Measurements from ENCODE around the gene PPIH. TPM values are rescaled to one million over a fixed set of nuclear protein-coding genes. Genes with fewer than 3 reads are reported as not detected.
"Not testable (repeated sequence)": the region's sequence is repeated elsewhere in the genome, so short reads cannot be mapped to it uniquely, and the experiment has no call there.

The PPIH gene
- polyA plus RNA-seq, 1 donor from 2014 or later: 85.0 TPM

- Histone ChIP-seq H3K9ac (ENCODE audit: low read length) (no peak overlapping the region), H3K9me3 (ENCODE audit: low read length) (no peaks in the 10 kb centered on the region), H3K4me3 (ENCODE audit: low read length) (no peak overlapping the region), H3F3A (ENCODE audit: insufficient read depth, low read length, poor library complexity, severe bottlenecking) (no peaks in the 10 kb centered on the region), H4K20me1 (ENCODE audit: insufficient read depth) (no peaks in the 10 kb centered on the region), H3K27ac (ENCODE audit: low read length) (no peak overlapping the region), H3K27me3 (ENCODE audit: insufficient read depth, low read depth, low read length) (no peaks in the 10 kb centered on the region), H3K4me2 (ENCODE audit: low read length) (no peak overlapping the region), H3K36me3 (ENCODE audit: insufficient read depth, low read length) (no peaks in the 10 kb centered on the region), H3K79me2 (replicated peaks; ENCODE audit: insufficient read depth, low read length) (no peaks in the 10 kb centered on the region), H3K9me2 (ENCODE audit: insufficient read depth, low read length) (no peaks in the 10 kb centered on the region), H2AFZ (ENCODE audit: low read depth, low read length) (no peak overlapping the region)
- TF ChIP-seq TAF1 (IDR thresholded peaks at IDR 0.05; ENCODE audit: low read depth) (no peak), RAD21 (conservative IDR thresholded peaks at IDR 0.05) (no peak), REST (IDR thresholded peaks at IDR 0.05; ENCODE audit: borderline replicate concordance) (no peak), CTCF (IDR thresholded peaks at IDR 0.05; ENCODE audit: poor library complexity, severe bottlenecking) (no peak), MXI1 (conservative IDR thresholded peaks at IDR 0.05; ENCODE audit: poor library complexity, severe bottlenecking) (no peak), SMC3 (conservative IDR thresholded peaks at IDR 0.05; ENCODE audit: poor library complexity) (no peak), EZH2 (IDR thresholded peaks at IDR 0.05; ENCODE audit: borderline replicate concordance, insufficient read depth, low read length, poor library complexity, severe bottlenecking) (no peak), POLR2AphosphoS5 (IDR thresholded peaks at IDR 0.05) (no peak), EP300 (conservative IDR thresholded peaks at IDR 0.05; ENCODE audit: poor library complexity, severe bottlenecking) (no peak)
These were observed 65.3 kb downstream of the PPIH start for GRCh38 chr1:42723511-42723910.

DNA sequence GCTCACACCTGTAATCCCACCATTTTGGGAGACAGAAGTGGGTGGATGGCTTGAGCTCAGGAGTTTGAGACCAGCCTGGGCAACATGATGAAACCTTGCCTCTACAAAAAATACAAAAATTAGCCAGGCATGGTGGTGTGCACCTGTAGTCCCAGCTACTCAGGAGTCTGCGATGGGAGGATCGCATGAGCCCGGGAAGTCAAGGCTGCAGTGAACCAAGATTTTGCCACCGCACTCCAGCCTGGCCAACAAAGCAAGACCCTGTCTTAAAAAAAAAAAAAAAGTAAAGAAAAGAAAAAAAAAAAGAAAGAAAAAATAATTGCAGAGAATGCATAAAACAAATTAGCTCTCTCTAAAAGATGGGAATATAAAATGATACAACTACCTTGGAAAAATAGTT, 67.6 kb downstream of the PPIH start:
- H3F3A ChIP-seq (ENCODE audit: insufficient read depth, low read length, poor library complexity, severe bottlenecking); H3K36me3 ChIP-seq (ENCODE audit: insufficient read depth, low read length); H3K9ac ChIP-seq (ENCODE audit: low read length); H3K27ac ChIP-seq (ENCODE audit: low read length); H3K27me3 ChIP-seq (ENCODE audit: insufficient read depth, low read depth, low read length); H3K9me3 ChIP-seq (ENCODE audit: low read length); H3K4me3 ChIP-seq (ENCODE audit: low read length); H2AFZ ChIP-seq (ENCODE audit: low read depth, low read length); H3K79me2 ChIP-seq (replicated peaks; ENCODE audit: insufficient read depth, low read length); H3K4me2 ChIP-seq (ENCODE audit: low read length); H3K9me2 ChIP-seq (ENCODE audit: insufficient read depth, low read length); H4K20me1 ChIP-seq (ENCODE audit: insufficient read depth): not testable (repeated sequence)

Other genes starting within 250 kb of the PPIH start
- gene ZMYND12, start 202.4 kb upstream of the PPIH start, polyA plus RNA-seq: 0.21 and 0.52 TPM in 2 replicates
- gene PPCS, start 201.9 kb upstream of the PPIH start, polyA plus RNA-seq: 78.9 and 85.1 TPM in 2 replicates
- gene CCDC30, start 195.1 kb upstream of the PPIH start, polyA plus RNA-seq: 11.1 and 13.2 TPM in 2 replicates
- 668 and 706 TPM in 2 replicates for gene YBX1, start 24.0 kb downstream of the PPIH start, polyA plus RNA-seq
- gene CLDN19, start 81.8 kb downstream of the PPIH start, polyA plus RNA-seq: not detected in 2 replicates
- 32.4 and 47.6 TPM in 2 replicates for gene P3H1, start 108.6 kb downstream of the PPIH start, polyA plus RNA-seq
- 10.2 and 26.7 TPM in 2 replicates for gene C1orf50, start 108.8 kb downstream of the PPIH start, polyA plus RNA-seq
- gene TMEM269, start 126.6 kb downstream of the PPIH start, polyA plus RNA-seq: 1.1 and 1.9 TPM in 2 replicates
- gene ERMAP, start 158.7 kb downstream of the PPIH start, polyA plus RNA-seq: 10.2 and 10.6 TPM in 2 replicates
- 210 and 231 TPM in 2 replicates for gene SVBP, start 159.0 kb downstream of the PPIH start, polyA plus RNA-seq
- 14.9 and 16.2 TPM in 2 replicates for gene ZNF691, start 188.2 kb downstream of the PPIH start, polyA plus RNA-seq

Data from neural cell (in vitro differentiated cells).